ENCODE results near the gene PSTPIP1.

- TF ChIP-seq CTCF (IDR thresholded peaks at IDR 0.05) (no peak), POLR2A (IDR thresholded peaks at IDR 0.05) (no peak)
These were observed 2.9 kb upstream of the PSTPIP1 start for GRCh38 chr15:76991741-76992645.
